ENCODE measurements around the gene HS3ST4. TPM values are rescaled to one million over a fixed set of nuclear protein-coding genes. Genes with fewer than 3 reads are reported as not detected.

The HS3ST4 gene
- polyA plus RNA-seq, 1 donor from 2014 or later = 13.0 TPM

DNA sequence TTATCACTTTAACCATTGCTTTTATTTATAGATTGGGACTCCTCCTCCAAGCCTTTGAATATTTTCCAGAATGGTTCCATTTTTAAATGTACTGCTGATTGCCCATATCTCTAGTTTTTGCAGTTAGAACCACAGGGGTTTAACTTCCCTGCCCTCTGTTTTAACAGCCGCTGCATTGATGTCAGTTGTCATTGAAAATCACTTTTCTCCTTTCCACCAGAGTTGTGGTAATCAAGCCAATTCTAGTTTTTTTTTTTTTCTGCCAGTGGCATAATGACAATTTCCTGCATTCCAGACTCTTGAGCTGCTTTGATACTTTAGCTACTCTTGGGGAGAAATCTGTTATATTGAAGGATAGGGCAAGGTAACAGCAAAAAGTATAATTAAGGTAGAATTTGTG is 91.5 kb downstream of the HS3ST4 start:
- peaks cover 2% of the 10 kb centered on the region for H3F3A ChIP-seq (ENCODE audit: insufficient read depth, low read length, poor library complexity, severe bottlenecking)
- H3K79me2 ChIP-seq (replicated peaks; ENCODE audit: insufficient read depth, low read length) = no peaks in the 10 kb centered on the region
- TF ChIP-seq EP300 (conservative IDR thresholded peaks at IDR 0.05; ENCODE audit: poor library complexity, severe bottlenecking) = peak; percentile 51
- peak; percentile 42 for TF ChIP-seq SMC3 (conservative IDR thresholded peaks at IDR 0.05; ENCODE audit: poor library complexity)
- TF ChIP-seq CTCF (IDR thresholded peaks at IDR 0.05; ENCODE audit: poor library complexity, severe bottlenecking) = no peak
- TF ChIP-seq POLR2AphosphoS5 (IDR thresholded peaks at IDR 0.05) = peak; percentile 60
- H3K4me3 ChIP-seq (ENCODE audit: low read length) = peak overlapping the region; percentile 26
- no peaks in the 10 kb centered on the region for H3K9me2 ChIP-seq (ENCODE audit: insufficient read depth, low read length)
- H3K9me3 ChIP-seq (ENCODE audit: low read length) = no peaks in the 10 kb centered on the region
- H4K20me1 ChIP-seq (ENCODE audit: insufficient read depth) = no peaks in the 10 kb centered on the region
- H3K9ac ChIP-seq (ENCODE audit: low read length) = peak overlapping the region; percentile 24
- H2AFZ ChIP-seq (ENCODE audit: low read depth, low read length) = no peak overlapping the region
- no peaks in the 10 kb centered on the region for H3K36me3 ChIP-seq (ENCODE audit: insufficient read depth, low read length)
- peak overlapping the region; percentile 73 for H3K27ac ChIP-seq (ENCODE audit: low read length)
- H3K27me3 ChIP-seq (ENCODE audit: insufficient read depth, low read depth, low read length) = no peaks in the 10 kb centered on the region
- peak overlapping the region; percentile 15 for H3K4me2 ChIP-seq (ENCODE audit: low read length)

- Histone ChIP-seq H3K4me3 (ENCODE audit: low read length) (no peak overlapping the region), H3K36me3 (ENCODE audit: insufficient read depth, low read length) (no peaks in the 10 kb centered on the region), H3K9me2 (ENCODE audit: insufficient read depth, low read length) (no peaks in the 10 kb centered on the region), H3K79me2 (replicated peaks; ENCODE audit: insufficient read depth, low read length) (no peaks in the 10 kb centered on the region), H2AFZ (ENCODE audit: low read depth, low read length) (no peak overlapping the region), H3F3A (ENCODE audit: insufficient read depth, low read length, poor library complexity, severe bottlenecking) (peaks cover 2% of the 10 kb centered on the region), H3K9me3 (ENCODE audit: low read length) (no peaks in the 10 kb centered on the region), H3K27me3 (ENCODE audit: insufficient read depth, low read depth, low read length) (no peaks in the 10 kb centered on the region), H3K27ac (ENCODE audit: low read length) (peak overlapping the region; percentile 68), H3K9ac (ENCODE audit: low read length) (no peak overlapping the region), H3K4me2 (ENCODE audit: low read length) (no peak overlapping the region), H4K20me1 (ENCODE audit: insufficient read depth) (no peaks in the 10 kb centered on the region)
- TF ChIP-seq TAF1 (IDR thresholded peaks at IDR 0.05; ENCODE audit: low read depth) = no peak
- no peak for TF ChIP-seq RAD21 (conservative IDR thresholded peaks at IDR 0.05)
- TF ChIP-seq EZH2 (IDR thresholded peaks at IDR 0.05; ENCODE audit: borderline replicate concordance, insufficient read depth, low read length, poor library complexity, severe bottlenecking) = no peak
- no peak for TF ChIP-seq SMC3 (conservative IDR thresholded peaks at IDR 0.05; ENCODE audit: poor library complexity)
- TF ChIP-seq EP300 (conservative IDR thresholded peaks at IDR 0.05; ENCODE audit: poor library complexity, severe bottlenecking) = no peak
Measured at GRCh38 chr16:25785361-25785760, 93.6 kb downstream of the HS3ST4 start.

GRCh38 chr16:25786748-25787147 is 95.0 kb downstream of the HS3ST4 start:
- Histone ChIP-seq H3K4me2 (ENCODE audit: low read length) (no peak overlapping the region), H3K9ac (ENCODE audit: low read length) (peak overlapping the region; percentile 7), H3K36me3 (ENCODE audit: insufficient read depth, low read length) (no peaks in the 10 kb centered on the region), H4K20me1 (ENCODE audit: insufficient read depth) (no peaks in the 10 kb centered on the region), H2AFZ (ENCODE audit: low read depth, low read length) (no peak overlapping the region), H3K27ac (ENCODE audit: low read length) (peak overlapping the region; percentile 68), H3K4me3 (ENCODE audit: low read length) (no peak overlapping the region), H3K27me3 (ENCODE audit: insufficient read depth, low read depth, low read length) (no peaks in the 10 kb centered on the region), H3K9me2 (ENCODE audit: insufficient read depth, low read length) (no peaks in the 10 kb centered on the region), H3F3A (ENCODE audit: insufficient read depth, low read length, poor library complexity, severe bottlenecking) (peaks cover 2% of the 10 kb centered on the region), H3K9me3 (ENCODE audit: low read length) (no peaks in the 10 kb centered on the region), H3K79me2 (replicated peaks; ENCODE audit: insufficient read depth, low read length) (no peaks in the 10 kb centered on the region)
- TF ChIP-seq REST (IDR thresholded peaks at IDR 0.05; ENCODE audit: borderline replicate concordance) (no peak), EZH2 (IDR thresholded peaks at IDR 0.05; ENCODE audit: borderline replicate concordance, insufficient read depth, low read length, poor library complexity, severe bottlenecking) (no peak), POLR2AphosphoS5 (IDR thresholded peaks at IDR 0.05) (peak; percentile 77), EP300 (conservative IDR thresholded peaks at IDR 0.05; ENCODE audit: poor library complexity, severe bottlenecking) (peak; percentile 95), MXI1 (conservative IDR thresholded peaks at IDR 0.05; ENCODE audit: poor library complexity, severe bottlenecking) (no peak), TAF1 (IDR thresholded peaks at IDR 0.05; ENCODE audit: low read depth) (no peak)

All from neural cell (in vitro differentiated cells).